OCI-LY7 (cell line): Measurements from ENCODE around the gene KIFC1.

Experiments
- EZH2phosphoT487 ChIP-seq: fragments of 200-600 bp; sonication (generic); IDR thresholded peaks from 2 replicates; pipeline ENCODE4 v1.6.1; 2018; ENCODE audit warnings: low read depth, borderline replicate concordance, mild to moderate bottlenecking, mixed run types, antibody characterized with exemption, low read length, moderate library complexity, mixed read lengths
- TF ChIP-seq, protein P1 (sequence below): fragments of 200-600 bp; sonication (generic); conservative IDR thresholded peaks from 2 replicates; pipeline ENCODE4 v1.5.1; 2014; ENCODE audit warnings: mild to moderate bottlenecking, antibody characterized with exemption, low read length, moderate library complexity, mixed read lengths

DNA sequence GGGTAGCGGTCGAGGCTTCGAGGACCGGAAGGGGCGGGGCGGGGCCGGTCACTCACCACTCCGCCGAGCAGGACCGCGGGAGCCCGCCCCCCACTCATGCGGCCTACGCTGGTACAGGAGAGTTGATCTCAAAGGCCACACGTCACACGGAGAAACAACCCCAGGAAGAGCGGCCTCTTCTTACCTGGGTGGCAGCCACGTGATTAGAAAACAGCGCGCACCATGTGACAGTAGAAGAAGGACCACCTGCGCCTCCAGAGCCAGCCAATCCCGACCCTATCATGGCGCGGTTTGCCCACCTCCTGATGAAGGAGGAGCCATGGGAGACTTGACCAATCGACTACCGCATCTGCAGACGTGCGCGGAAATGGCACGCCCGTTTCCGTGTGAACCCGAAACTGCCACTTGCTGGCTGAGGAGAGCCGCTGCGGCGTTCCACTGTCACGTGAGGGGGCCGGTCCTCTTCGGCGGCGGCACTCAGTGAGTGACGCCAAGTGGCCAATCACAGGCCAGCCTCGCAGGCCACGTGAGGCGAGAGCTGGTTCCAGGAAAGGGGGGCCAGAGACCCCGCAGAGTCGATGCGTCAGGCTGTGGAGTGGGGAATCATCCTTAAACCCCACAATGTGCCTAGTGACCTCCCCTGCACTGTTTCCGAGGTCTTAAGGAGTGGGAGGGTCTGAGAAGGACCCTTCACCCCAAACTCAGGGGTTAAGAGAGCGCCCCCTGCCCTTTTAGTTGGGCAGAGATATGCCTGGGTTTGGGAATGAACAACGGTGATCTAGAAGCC, 26.5 kb downstream of the KIFC1 start, which contains the start of gene CUTA:
- TF ChIP-seq EZH2phosphoT487, result no peak
- TF ChIP-seq, protein P1, sequence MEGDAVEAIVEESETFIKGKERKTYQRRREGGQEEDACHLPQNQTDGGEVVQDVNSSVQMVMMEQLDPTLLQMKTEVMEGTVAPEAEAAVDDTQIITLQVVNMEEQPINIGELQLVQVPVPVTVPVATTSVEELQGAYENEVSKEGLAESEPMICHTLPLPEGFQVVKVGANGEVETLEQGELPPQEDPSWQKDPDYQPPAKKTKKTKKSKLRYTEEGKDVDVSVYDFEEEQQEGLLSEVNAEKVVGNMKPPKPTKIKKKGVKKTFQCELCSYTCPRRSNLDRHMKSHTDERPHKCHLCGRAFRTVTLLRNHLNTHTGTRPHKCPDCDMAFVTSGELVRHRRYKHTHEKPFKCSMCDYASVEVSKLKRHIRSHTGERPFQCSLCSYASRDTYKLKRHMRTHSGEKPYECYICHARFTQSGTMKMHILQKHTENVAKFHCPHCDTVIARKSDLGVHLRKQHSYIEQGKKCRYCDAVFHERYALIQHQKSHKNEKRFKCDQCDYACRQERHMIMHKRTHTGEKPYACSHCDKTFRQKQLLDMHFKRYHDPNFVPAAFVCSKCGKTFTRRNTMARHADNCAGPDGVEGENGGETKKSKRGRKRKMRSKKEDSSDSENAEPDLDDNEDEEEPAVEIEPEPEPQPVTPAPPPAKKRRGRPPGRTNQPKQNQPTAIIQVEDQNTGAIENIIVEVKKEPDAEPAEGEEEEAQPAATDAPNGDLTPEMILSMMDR, result peak; percentile 80
